PC-3 (cell line): ENCODE measurements around the gene ADAMTS15. TPM values are rescaled to one million over a fixed set of nuclear protein-coding genes. Genes with fewer than 3 reads are reported as not detected.
A peak's percentile ranks its signal among the peaks of the same experiment; 100 is the strongest.

Experiments used
- ATAC-seq: fragments of 200-7000 bp; cut with Tn5 transposase; 2 replicates; pipeline ENCODE4 v1.9.1; 2020; ENCODE audit warnings: mild to moderate bottlenecking, moderate library complexity
- BruUV-seq: library from RNA; stranded (reverse); fragments of 400-500 nt; replicated peaks from 2 replicates; lab custom pipeline; 2021; lab: Mats Ljungman, UMichigan
- CTCF ChIA-PET: fragments of 300-600 bp; sonication (Branson Sonifier 250); formaldehyde crosslinking; loops from one replicate; lab custom pipeline; 2022; ENCODE audit warnings: antibody characterized with exemption; lab: Charles Lee
- POLR2A ChIA-PET: fragments of 300-600 bp; sonication (Branson Sonifier 250); formaldehyde crosslinking; loops from one replicate; lab custom pipeline; 2022; ENCODE audit warnings: antibody characterized with exemption; ENCODE audit not compliant: unreplicated experiment; lab: Charles Lee
- DNase-seq: peaks from one replicate; pipeline ENCODE4 v3.0.0-alpha.2; 2015
- H2AFZ ChIP-seq: fragments of 300-600 bp; sonication (generic); 2 replicates; pipeline ENCODE4 v1.6.0; 2016; ENCODE audit warnings: antibody characterized with exemption, low read length
- H3F3A ChIP-seq: fragments of 300-600 bp; sonication (generic); one replicate; pipeline ENCODE4 v1.6.0; 2017; ENCODE audit warnings: antibody characterized with exemption, low read length, control low read depth, mild to moderate bottlenecking; ENCODE audit not compliant: unreplicated experiment
- H3K27ac ChIP-seq: fragments of 300-600 bp; sonication (generic); 2 replicates; pipeline ENCODE4 v1.5.1; 2016; ENCODE audit warnings: mild to moderate bottlenecking, low read length
- H3K27me3 ChIP-seq: fragments of 300-600 bp; sonication (generic); 2 replicates; pipeline ENCODE4 v1.6.1; 2016; ENCODE audit warnings: low read length, mixed read lengths
- H3K36me3 ChIP-seq: fragments of 300-600 bp; sonication (generic); 2 replicates; pipeline ENCODE4 v1.6.1; 2016; ENCODE audit warnings: low read depth, mixed run types, low read length, mixed read lengths
- H3K4me1 ChIP-seq: fragments of 300-600 bp; sonication (generic); 2 replicates; pipeline ENCODE4 v1.5.1; 2016; ENCODE audit warnings: low read length; ENCODE audit not compliant: insufficient read depth
- H3K4me2 ChIP-seq: fragments of 300-600 bp; sonication (generic); 2 replicates; pipeline ENCODE4 v1.6.0; 2016; ENCODE audit warnings: low read length
- H3K4me3 ChIP-seq: fragments of 300-600 bp; sonication (generic); 2 replicates; pipeline ENCODE4 v1.5.1; 2016; ENCODE audit warnings: mild to moderate bottlenecking, low read length, mixed read lengths
- H3K79me2 ChIP-seq: fragments of 300-600 bp; sonication (generic); 2 replicates; pipeline ENCODE4 v1.6.1; 2017; ENCODE audit warnings: low read length, mixed read lengths
- H3K9ac ChIP-seq: fragments of 300-600 bp; sonication (generic); 2 replicates; pipeline ENCODE4 v1.6.0; 2016; ENCODE audit warnings: mild to moderate bottlenecking, low read length
- H3K9me2 ChIP-seq: fragments of 300-600 bp; sonication (generic); replicated peaks from 2 replicates; pipeline ENCODE4 v1.6.1; 2016; ENCODE audit warnings: mixed run types, low read length, mixed read lengths
- H3K9me3 ChIP-seq: fragments of 300-600 bp; sonication (generic); 2 replicates; pipeline ENCODE4 v1.6.1; 2016; ENCODE audit warnings: low read length, mixed read lengths
- H4K20me1 ChIP-seq: fragments of 300-600 bp; sonication (generic); 2 replicates; pipeline ENCODE4 v1.6.1; 2016; ENCODE audit warnings: low read length, mixed read lengths
- EZH2 ChIP-seq: fragments of 300-600 bp; sonication (generic); IDR thresholded peaks from one replicate; pipeline ENCODE4 v1.6.1; 2017; ENCODE audit warnings: antibody characterized with exemption, mild to moderate bottlenecking, low read length; ENCODE audit not compliant: unreplicated experiment
- EZH2phosphoT487 ChIP-seq: fragments of 300-600 bp; sonication (generic); IDR thresholded peaks from 2 replicates; pipeline ENCODE4 v1.6.1; 2018; ENCODE audit warnings: mild to moderate bottlenecking, antibody characterized with exemption, low read length, borderline replicate concordance
- intact Hi-C: fragments of 100-400 bp; cut with micrococcal nuclease; formaldehyde crosslinking; loops from 2 replicates; pipeline ENCODE4 v1.9.0; 2023
- total RNA-seq: library from RNA; depleted of rRNA; stranded (reverse); fragments of >200 nt; gene quantifications from 2 replicates; pipeline ENCODE4 v1.2.3, GENCODE V29; 2014
- TF ChIP-seq, protein P1 (sequence below): fragments of 300-600 bp; sonication (generic); conservative IDR thresholded peaks from 2 replicates; pipeline ENCODE4 v1.5.1; 2017; ENCODE audit warnings: antibody characterized with exemption, low read depth, mild to moderate bottlenecking, low read length

ADAMTS15 gene
- total RNA-seq, 1 experiment from 2014 or later = 16.8 TPM

- no peaks in the 10 kb centered on the region for H3K36me3 ChIP-seq
- TF ChIP-seq EZH2 = no peak
- TF ChIP-seq, protein P1, sequence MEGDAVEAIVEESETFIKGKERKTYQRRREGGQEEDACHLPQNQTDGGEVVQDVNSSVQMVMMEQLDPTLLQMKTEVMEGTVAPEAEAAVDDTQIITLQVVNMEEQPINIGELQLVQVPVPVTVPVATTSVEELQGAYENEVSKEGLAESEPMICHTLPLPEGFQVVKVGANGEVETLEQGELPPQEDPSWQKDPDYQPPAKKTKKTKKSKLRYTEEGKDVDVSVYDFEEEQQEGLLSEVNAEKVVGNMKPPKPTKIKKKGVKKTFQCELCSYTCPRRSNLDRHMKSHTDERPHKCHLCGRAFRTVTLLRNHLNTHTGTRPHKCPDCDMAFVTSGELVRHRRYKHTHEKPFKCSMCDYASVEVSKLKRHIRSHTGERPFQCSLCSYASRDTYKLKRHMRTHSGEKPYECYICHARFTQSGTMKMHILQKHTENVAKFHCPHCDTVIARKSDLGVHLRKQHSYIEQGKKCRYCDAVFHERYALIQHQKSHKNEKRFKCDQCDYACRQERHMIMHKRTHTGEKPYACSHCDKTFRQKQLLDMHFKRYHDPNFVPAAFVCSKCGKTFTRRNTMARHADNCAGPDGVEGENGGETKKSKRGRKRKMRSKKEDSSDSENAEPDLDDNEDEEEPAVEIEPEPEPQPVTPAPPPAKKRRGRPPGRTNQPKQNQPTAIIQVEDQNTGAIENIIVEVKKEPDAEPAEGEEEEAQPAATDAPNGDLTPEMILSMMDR = no peak
- H3K79me2 ChIP-seq = no peaks in the 10 kb centered on the region
- H3K9me2 ChIP-seq = no peaks in the 10 kb centered on the region
- intact Hi-C loops = loop anchor here (1.0 to 5.0 kb wide), 2 partner anchors 23 to 201 kb away; no protein-coding TSS in a partner anchor
- ATAC-seq (peak; percentile 99), DNase-seq (peak; percentile 97)
- H3K9me3 ChIP-seq = no peaks in the 10 kb centered on the region
- ChIA-PET POLR2A (no interaction called here), CTCF (no interaction called here)
- H2AFZ ChIP-seq = 0 out of 2 replicates have a peak overlapping the region, but pooled peaks have one; percentile 17
- peaks cover 20% of the 10 kb centered on the region for H3K4me1 ChIP-seq
- H3K27ac ChIP-seq = peak overlapping the region; percentile 57
- no peak overlapping the region for H3K9ac ChIP-seq
- H4K20me1 ChIP-seq = no peaks in the 10 kb centered on the region
- peak overlapping the region; percentile 52 for H3K4me3 ChIP-seq
- peak overlapping the region; percentile 77 for H3K4me2 ChIP-seq
- no peaks in the 10 kb centered on the region; the same call in 1 of the 2 replicates for H3K27me3 ChIP-seq
- BruUV-seq = no TSS peak
- no peaks in the 10 kb centered on the region for H3F3A ChIP-seq
Measured at GRCh38 chr11:130413405-130414106, 34.9 kb upstream of the ADAMTS15 start.

DNA sequence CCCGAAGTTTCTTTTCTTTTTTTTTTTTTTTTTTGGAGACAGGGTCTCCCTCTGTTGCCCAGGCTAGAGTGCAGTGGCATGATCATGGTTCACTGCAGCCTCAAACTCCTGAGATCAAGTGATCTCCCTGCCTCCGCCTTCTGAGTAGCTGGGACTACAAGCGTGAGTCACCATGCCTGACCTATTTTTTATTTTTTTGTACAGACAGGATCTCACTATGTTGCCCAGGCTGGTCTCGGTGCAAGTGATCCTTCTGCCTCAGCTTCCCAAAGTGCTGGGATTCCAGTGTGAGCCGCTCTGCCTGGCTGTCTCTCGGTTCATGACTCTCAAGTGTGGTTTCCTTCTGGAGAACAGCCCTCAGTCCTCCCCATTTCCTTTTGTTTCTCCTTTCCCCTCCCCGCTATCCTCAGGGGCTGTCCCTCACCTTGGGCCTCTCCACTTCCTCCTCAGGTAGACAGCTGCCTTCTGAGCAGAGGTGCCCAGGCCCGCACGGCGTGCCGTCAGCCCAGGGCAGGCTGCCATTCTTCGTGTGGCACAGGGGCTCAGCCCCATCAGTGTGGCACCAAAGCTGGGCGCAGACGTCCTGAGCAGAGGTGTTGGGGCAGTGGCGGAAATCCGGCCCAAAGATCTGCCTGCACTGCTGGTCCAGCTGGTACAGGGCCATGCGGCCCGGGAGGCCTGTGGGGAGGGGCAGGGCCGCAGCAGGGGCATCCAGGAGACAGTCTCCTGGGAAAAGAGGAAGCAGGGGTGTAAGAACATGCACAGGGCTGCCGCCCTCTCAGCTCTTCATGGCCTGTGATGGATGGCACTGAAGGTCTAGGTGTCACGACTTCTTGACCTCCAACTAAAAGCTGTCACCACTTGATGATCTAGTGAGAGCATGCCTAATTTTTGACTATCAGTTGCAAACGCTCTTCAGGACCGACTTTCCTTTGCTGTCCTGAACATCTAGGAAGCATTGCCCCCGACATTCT is 34.1 kb upstream of the ADAMTS15 start:
- Histone ChIP-seq H3K79me2 (no peaks in the 10 kb centered on the region), H4K20me1 (no peaks in the 10 kb centered on the region), H3K9me2 (no peaks in the 10 kb centered on the region), H3K4me1 (peaks cover 16% of the 10 kb centered on the region), H3K4me3 (peak overlapping the region; percentile 52; the same call in 1 of the 2 replicates), H3K9me3 (no peaks in the 10 kb centered on the region), H3K9ac (no peak overlapping the region), H3K27ac (peak overlapping the region; percentile 57; the same call in 1 of the 2 replicates), H3K4me2 (peak overlapping the region; percentile 77), H2AFZ (no peak overlapping the region), H3K36me3 (no peaks in the 10 kb centered on the region), H3F3A (no peaks in the 10 kb centered on the region), H3K27me3 (no peaks in the 10 kb centered on the region; the same call in 1 of the 2 replicates)
- DNase-seq (no peak), ATAC-seq (no peak)
- intact Hi-C loops = loop anchor here (5.0 kb wide), 1 partner anchor 202 kb away; no protein-coding TSS in a partner anchor
- no TSS peak for BruUV-seq
- TF ChIP-seq, protein P1 = no peak
- TF ChIP-seq EZH2 = no peak
- TF ChIP-seq EZH2phosphoT487 = no peak
- POLR2A ChIA-PET = no interaction called here
- CTCF ChIA-PET = no interaction called here
